ENCODE results near the gene UCK2. TPM values are rescaled to one million over a fixed set of nuclear protein-coding genes. Genes with fewer than 3 reads are reported as not detected.

The UCK2 gene
- total RNA-seq, 1 experiment from 2014 or later: 77.9 TPM

DNA sequence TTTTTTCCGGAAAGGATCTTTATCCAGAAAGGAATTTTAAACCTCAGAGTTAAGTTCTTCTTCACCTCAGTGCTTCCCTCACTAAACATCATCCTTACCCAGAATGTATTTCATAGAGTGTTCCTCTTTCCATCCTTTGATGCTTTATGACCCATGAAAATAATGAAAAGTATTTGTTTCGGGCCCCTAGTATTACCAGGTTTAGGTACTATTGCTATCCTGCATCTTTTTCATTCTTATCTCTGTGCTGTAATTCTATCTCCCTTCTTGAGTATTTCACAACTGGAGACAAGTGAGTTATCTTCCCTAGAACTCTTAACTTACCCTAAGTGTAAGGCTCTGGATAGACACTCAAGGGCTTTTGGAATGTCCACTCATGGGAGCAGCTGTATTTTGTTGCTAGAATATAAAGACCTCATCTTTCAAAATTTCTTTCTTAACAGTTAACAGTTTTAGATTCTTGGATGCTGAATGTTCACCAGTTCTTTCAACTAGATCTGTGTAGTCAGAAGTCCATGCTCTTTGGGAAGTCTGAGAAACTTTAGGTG is 26.2 kb downstream of the UCK2 start:
- no peak overlapping the region for H3K27ac ChIP-seq (ENCODE audit: insufficient read length, low read depth, low read length)
- H3K9me3 Mint-ChIP-seq: no peaks in the 10 kb centered on the region
- peaks cover 2% of the 10 kb centered on the region for H4K20me1 ChIP-seq (ENCODE audit: control insufficient read depth, insufficient read depth, insufficient read length)
- H3K18ac ChIP-seq (ENCODE audit: insufficient read length, low read depth, low read length): no peak overlapping the region
- H3K9me3 ChIP-seq (ENCODE audit: control insufficient read depth, low read depth, low read length): no peaks in the 10 kb centered on the region
- no peaks in the 10 kb centered on the region for H3K23me2 ChIP-seq (ENCODE audit: insufficient read length, low read depth, low read length, poor library complexity, severe bottlenecking)
- no peak overlapping the region for H3K4me3 Mint-ChIP-seq
- H2BK5ac ChIP-seq (ENCODE audit: insufficient read length, low read length): no peak overlapping the region
- no peak overlapping the region for H3T11ph ChIP-seq (ENCODE audit: low read length)
- H4K8ac ChIP-seq (replicated peaks; ENCODE audit: insufficient read length, low read depth, low read length): no peak overlapping the region
- no peak overlapping the region for H3K23ac ChIP-seq (ENCODE audit: insufficient read length, low read depth, low read length)
- H3K27ac Mint-ChIP-seq: peak overlapping the region; percentile 44 to 76 (median 65); a peak in 5 of 7 replicates
- H3K27me3 ChIP-seq (ENCODE audit: insufficient read depth, low read length): no peaks in the 10 kb centered on the region
- no peak overlapping the region for H3K14ac ChIP-seq (ENCODE audit: insufficient read depth, low read length)
- WGBS (ENCODE audit: extremely low coverage, insufficient read length, low lambda C conversion rate): no CpG with 5 or more reads among the region's 2 CpGs
- no peak overlapping the region for H2BK15ac ChIP-seq (ENCODE audit: low read depth, low read length)
- no peak overlapping the region for H3K4me2 ChIP-seq (ENCODE audit: insufficient read depth, insufficient read length, low read length)
- H3K36me3 Mint-ChIP-seq (ENCODE audit: insufficient read depth in 1 of 3, low read depth in 3 of 3): peaks cover 7 to 10% (median 7%) of the 10 kb centered on the region in 3 experiments; a peak in 6 of 7 replicates
- H2BK120ac ChIP-seq (ENCODE audit: low read depth, low read length, poor library complexity, severe bottlenecking): no peak overlapping the region
- H3K9ac ChIP-seq (ENCODE audit: extremely low read depth, insufficient read length, low read length): no peak overlapping the region
- H3K4me1 Mint-ChIP-seq: peaks cover 73 to 76% of the 10 kb centered on the region in 2 experiments
- H3K79me1 ChIP-seq (ENCODE audit: insufficient read depth, low read depth, low read length, poor library complexity, severe bottlenecking): no peaks in the 10 kb centered on the region
- H3K4ac ChIP-seq (ENCODE audit: low read depth, low read length): no peak overlapping the region
- H4K91ac ChIP-seq (ENCODE audit: insufficient read length, low read depth, low read length): no peak overlapping the region
- H2AK5ac ChIP-seq (ENCODE audit: insufficient read length, low read length): no peak overlapping the region
- no peak overlapping the region for H2BK12ac ChIP-seq (ENCODE audit: insufficient read length, low read depth, low read length)
- DNase-seq: no peak
- H2AFZ ChIP-seq (ENCODE audit: low read length): no peak overlapping the region
- H3K56ac ChIP-seq (ENCODE audit: insufficient read length, low read depth, low read length): no peak overlapping the region
- TF ChIP-seq, protein P1, sequence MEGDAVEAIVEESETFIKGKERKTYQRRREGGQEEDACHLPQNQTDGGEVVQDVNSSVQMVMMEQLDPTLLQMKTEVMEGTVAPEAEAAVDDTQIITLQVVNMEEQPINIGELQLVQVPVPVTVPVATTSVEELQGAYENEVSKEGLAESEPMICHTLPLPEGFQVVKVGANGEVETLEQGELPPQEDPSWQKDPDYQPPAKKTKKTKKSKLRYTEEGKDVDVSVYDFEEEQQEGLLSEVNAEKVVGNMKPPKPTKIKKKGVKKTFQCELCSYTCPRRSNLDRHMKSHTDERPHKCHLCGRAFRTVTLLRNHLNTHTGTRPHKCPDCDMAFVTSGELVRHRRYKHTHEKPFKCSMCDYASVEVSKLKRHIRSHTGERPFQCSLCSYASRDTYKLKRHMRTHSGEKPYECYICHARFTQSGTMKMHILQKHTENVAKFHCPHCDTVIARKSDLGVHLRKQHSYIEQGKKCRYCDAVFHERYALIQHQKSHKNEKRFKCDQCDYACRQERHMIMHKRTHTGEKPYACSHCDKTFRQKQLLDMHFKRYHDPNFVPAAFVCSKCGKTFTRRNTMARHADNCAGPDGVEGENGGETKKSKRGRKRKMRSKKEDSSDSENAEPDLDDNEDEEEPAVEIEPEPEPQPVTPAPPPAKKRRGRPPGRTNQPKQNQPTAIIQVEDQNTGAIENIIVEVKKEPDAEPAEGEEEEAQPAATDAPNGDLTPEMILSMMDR (conservative IDR thresholded peaks at IDR 0.05): no peak
- H3K27me3 Mint-ChIP-seq (ENCODE audit: low read depth): no peaks in the 10 kb centered on the region
- no peak overlapping the region for H2BK20ac ChIP-seq (ENCODE audit: low read depth, low read length, poor library complexity, severe bottlenecking)
- no peak overlapping the region for H4K5ac ChIP-seq (ENCODE audit: insufficient read length, low read depth, low read length)
- H3K79me2 ChIP-seq (ENCODE audit: insufficient read depth, low read length): peaks cover 74% of the 10 kb centered on the region; the same call in 1 of the 2 replicates
- H3K4me1 ChIP-seq (ENCODE audit: insufficient read depth, low read length): peaks cover 18% of the 10 kb centered on the region; the same call in 1 of the 2 replicates
